Stimulated activated CD4-positive, alpha-beta T cell treated with anti-CD3 and anti-CD28 coated beads, Interleukin-1b, Interleukin-23, amount 100 ng/mL, for 24 hours (primary cell): ENCODE measurements around the gene LAGE3.

Experiments used
- DNase-seq, 4 experiments: peaks; one replicate each; pipeline ENCODE4 v3.0.0-alpha.2; 2020; ENCODE audit warnings: low read depth in 4 of 4, low spot score in 1 of 4

Gene LAGE3

GRCh38 chrX:154436374-154436982, 42.6 kb downstream of the LAGE3 start:
- no peak for DNase-seq

DNA sequence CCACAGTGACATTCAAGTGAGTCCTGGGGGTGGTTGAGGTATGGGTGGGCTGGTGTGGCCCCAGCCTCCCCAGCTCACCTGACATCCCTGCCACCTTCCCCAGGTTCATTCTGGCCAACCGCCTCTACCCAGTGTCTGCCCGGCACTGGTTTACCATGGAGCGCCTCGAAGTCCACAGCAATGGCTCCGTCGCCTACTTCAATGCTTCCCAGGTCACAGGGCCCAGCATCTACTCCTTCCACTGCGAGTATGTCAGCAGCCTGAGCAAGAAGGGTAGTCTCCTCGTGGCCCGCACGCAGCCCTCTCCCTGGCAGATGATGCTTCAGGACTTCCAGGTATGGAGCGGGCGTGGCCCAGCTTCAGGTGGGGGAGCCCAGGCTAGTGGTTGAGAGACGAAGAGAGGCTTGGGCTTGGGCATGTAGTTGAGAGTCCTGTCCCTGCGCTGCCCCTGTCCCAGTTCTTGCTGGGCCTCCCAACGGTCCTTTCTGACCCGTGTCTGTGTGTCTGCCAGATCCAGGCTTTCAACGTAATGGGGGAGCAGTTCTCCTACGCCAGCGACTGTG, 43.8 kb downstream of the LAGE3 start:
- DNase-seq = no peak

GRCh38 chrX:154434394-154435168, 44.5 kb downstream of the LAGE3 start:
- DNase-seq = no peak

DNA sequence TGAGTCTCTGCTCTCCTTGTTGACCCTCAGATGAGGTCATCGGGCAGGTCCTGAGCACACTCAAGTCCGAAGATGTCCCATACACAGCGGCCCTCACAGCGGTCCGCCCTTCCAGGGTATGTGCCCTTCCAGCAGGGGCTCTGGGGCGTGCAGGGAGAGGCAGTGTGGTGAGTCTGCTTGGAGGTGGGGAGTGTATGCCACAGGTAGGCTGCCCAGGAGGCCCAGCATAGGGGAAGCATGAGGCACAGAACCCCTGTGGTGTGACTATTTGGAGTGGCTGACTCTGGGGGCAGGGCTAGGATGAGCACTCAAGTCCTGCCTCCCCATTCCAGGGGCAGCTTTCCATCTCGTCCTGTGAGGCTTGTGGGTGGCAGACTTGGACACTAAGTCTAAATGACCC, 45.5 kb downstream of the LAGE3 start:
- no peak for DNase-seq

DNA sequence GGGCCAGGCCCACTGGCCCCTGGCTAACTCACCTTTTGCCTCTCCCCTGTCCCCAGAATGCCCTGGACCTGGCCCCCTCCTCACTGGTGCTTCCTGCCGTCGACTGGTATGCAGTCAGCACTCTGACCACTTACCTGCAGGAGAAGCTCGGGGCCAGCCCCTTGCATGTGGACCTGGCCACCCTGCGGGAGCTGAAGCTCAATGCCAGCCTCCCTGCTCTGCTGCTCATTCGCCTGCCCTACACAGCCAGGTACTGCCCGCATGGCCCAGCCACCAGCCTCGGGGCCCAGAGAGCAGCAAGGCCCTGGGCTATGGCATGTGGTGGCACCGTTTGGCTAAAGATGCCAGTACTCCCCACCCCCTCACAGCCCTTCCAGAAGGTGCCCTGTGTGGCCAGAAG, 46.9 kb downstream of the LAGE3 start:
- DNase-seq = no peak

DNA sequence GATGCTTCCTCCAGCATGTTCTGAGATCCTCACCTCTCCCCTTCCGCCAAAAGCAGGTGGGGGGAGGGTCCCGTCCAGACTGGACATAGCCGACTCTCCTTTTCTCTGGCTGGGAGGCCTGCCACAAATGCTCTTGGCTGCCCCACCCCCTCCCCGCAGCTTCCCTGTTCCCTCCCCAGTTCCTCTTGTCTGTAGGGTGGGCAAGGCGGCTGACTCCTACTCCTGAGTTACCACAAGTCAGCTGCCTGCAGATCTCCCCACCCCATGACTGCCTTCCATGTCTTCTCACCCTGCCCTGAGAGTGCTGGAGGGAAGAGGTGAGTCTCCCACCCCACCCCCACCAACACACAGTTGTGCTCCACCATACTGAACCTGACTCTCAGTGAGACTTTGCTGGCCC, 47.7 kb downstream of the LAGE3 start:
- DNase-seq = no peak

DNA sequence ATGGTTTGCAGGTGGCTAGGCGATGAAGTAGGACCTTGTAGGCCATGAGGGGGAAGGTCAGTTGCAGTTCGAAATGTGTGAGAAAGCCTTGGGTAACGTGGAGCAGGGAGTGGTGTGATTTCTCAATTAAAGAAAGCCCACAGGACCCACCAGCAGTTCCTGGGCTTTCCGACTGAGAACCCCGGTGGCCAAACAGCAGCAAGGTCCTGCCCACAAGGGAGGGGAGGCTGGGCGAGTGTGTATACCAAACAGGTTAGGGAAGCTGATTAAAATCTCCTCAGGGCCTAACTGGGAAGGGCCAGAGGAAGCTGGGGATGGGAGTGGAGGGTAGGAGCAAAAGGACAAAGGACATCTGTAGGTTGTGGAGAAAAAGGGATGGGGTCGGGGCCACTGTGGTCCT, 48.2 kb downstream of the LAGE3 start:
- DNase-seq = no peak

GRCh38 chrX:154430479-154430878, 48.6 kb downstream of the LAGE3 start:
- no peak for DNase-seq

DNA sequence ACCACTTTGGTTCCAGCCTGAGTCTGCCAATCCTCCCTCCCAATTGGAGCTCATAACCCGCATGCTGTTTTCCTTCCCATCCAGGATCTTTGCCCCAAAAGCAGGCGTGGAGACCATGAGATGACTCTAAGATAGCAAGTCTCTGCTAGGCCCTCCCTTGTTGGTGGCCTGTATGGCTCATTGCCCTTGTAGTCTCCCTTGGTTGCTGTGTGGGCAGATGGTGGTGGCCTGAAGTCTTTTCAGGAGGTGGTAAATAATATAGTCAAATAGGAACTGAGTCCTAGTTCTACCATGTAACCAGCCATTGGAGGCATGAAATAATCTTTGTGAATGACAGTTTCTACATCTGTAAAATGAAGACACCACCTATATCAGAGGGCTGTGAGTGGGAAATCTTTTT, 49.4 kb downstream of the LAGE3 start:
- no peak for DNase-seq

DNA sequence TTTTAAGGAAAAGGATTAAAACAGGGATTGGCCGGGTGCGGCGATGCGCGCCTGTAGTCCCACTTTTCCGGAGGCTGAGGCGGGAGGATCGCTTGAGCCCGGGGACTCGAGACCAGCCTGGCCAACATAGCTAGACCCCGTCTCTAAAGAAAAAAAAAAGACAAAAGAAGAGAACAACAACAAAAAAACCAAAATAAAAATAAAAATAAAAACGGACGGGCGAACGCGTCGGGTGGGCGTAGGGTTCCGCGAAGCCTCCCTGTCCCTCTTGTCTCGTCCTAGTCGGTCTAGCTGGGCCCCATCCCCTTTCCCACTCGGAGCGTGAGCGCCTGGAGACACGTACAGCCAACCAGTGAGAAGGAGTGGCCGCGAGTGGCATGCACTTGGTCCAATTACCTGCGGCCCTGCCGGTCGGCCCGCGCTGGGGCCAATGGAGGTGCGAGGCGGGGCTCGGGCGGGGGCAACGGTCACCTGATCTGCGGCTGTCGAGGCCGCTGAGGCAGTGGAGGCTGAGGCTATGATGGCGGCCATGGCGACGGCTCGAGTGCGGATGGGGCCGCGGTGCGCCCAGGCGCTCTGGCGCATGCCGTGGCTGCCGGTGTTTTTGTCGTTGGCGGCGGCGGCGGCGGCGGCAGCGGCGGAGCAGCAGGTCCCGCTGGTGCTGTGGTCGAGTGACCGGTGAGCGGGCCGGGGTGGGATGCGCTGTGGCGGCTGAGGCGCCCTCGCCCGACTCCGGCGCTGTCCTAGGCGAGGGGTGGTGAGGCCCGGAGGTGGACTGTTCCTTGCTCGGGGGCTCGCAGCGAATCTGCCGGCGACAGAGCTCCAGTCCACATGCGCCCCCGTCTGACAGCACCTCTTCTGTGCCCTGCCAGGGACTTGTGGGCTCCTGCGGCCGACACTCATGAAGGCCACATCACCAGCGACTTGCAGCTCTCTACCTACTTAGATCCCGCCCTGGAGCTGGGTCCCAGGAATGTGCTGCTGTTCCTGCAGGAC, 50.6 kb downstream of the LAGE3 start, which contains the start of gene ATP6AP1:
Gene ATP6AP1, plus strand, starts transcription at position 502 of the 996 bp plus-strand sequence. Its CDS starts 16 bp downstream, at position 518.
- peak; percentile 59 to 85 (median 70) for DNase-seq
